GM18498 (cell line): ENCODE results near the gene KRT82.
"Not testable (repeated sequence)": the region's sequence is repeated elsewhere in the genome, so short reads cannot be mapped to it uniquely, and the experiment has no call there.

ENCODE experiments used
- ATAC-seq: cut with Tn5 transposase; IDR thresholded peaks from one replicate; pipeline ENCODE4 v1.9.1; 2021; ENCODE audit warnings: mild to moderate bottlenecking, moderate library complexity; ENCODE audit not compliant: unreplicated experiment

The KRT82 gene

DNA sequence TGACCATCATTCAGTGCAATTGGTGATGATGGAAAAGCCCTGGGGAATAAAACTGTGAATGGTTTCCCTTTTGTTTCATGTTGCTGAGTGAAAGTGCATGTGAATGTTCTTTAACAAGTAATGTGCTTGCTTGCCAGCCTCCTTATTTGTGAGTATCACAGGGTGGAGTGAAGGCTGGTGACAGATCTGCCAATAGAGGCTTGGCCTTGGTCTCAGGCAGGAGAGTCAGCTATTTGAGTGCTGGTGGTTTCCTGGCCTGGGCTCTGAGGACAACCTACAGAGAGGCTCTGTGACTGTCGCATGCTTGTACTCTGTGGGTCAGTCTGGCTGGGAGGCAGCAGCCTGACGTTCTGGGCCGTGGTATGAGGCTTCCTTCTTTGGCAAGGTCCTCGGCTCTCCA lies 59.5 kb downstream of the KRT82 start:
- ATAC-seq, result no peak

GRCh38 chr12:52345041-52345440 lies 61.1 kb downstream of the KRT82 start:
- ATAC-seq, result not testable (repeated sequence)

DNA sequence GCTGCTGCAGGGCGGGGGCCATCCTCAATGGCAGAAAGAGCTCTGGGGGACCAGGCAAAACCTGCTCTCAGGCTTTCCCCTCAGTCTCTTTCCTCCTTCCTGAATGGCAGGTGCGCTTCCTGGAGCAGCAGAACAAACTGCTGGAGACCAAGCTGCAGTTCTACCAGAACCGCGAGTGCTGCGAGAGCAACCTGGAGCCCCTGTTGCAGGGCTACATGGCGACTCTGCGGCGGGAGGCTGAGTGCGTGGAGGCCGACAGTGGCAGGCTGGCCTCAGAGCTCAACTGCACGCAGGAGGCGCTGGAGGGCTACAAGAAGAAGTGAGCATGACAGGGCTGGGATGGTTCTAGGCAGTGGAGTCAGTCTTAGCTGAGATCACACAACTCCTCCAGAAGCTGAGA lies 62.0 kb downstream of the KRT82 start:
- ATAC-seq, result no peak
